GM23338 (cell line): Measurements from ENCODE around the gene GNAO1. TPM values are rescaled to one million over a fixed set of nuclear protein-coding genes. Genes with fewer than 3 reads are reported as not detected.

Experiments
- ATAC-seq: fragments of 200-7000 bp; cut with Tn5 transposase; 3 replicates; pipeline ENCODE4 v1.9.1; 2020
- DNase-seq: peaks from one replicate; pipeline ENCODE4 v3.0.0-alpha.2; 2015; ENCODE audit warnings: low spot score
- H2AFZ ChIP-seq: fragments of 200-600 bp; sonication (generic); 2 replicates; pipeline ENCODE4 v1.8.0; 2016; ENCODE audit warnings: antibody characterized with exemption, mild to moderate bottlenecking, moderate library complexity
- H3F3A ChIP-seq: fragments of 200-600 bp; sonication (generic); replicated peaks from 2 replicates; pipeline ENCODE4 v1.8.0; 2017; ENCODE audit warnings: antibody characterized with exemption, mixed run types, low read depth
- H3K27ac ChIP-seq: fragments of 200-600 bp; sonication (generic); 2 replicates; pipeline ENCODE4 v1.6.1; 2016; ENCODE audit warnings: low read depth
- H3K27me3 ChIP-seq: fragments of 200-600 bp; sonication (generic); 2 replicates; pipeline ENCODE4 v1.8.0; 2016; ENCODE audit warnings: mild to moderate bottlenecking, mixed run types, moderate library complexity; ENCODE audit not compliant: insufficient read depth
- H3K36me3 ChIP-seq: fragments of 200-600 bp; sonication (generic); 2 replicates; pipeline ENCODE4 v1.8.0; 2016; ENCODE audit warnings: mild to moderate bottlenecking; ENCODE audit not compliant: insufficient read depth
- H3K4me1 ChIP-seq: fragments of 200-600 bp; sonication (generic); 2 replicates; pipeline ENCODE4 v1.8.0; 2016; ENCODE audit warnings: mild to moderate bottlenecking, moderate library complexity; ENCODE audit not compliant: insufficient read depth
- H3K4me2 ChIP-seq: fragments of 200-600 bp; sonication (generic); 2 replicates; pipeline ENCODE4 v1.7.1; 2017; ENCODE audit warnings: mixed run types
- H3K4me3 ChIP-seq: fragments of 200-600 bp; sonication (generic); 2 replicates; pipeline ENCODE4 v1.6.1; 2016; ENCODE audit warnings: mixed run types
- H3K79me2 ChIP-seq: fragments of 200-600 bp; sonication (generic); replicated peaks from 2 replicates; pipeline ENCODE4 v1.8.0; 2017; ENCODE audit warnings: mild to moderate bottlenecking; ENCODE audit not compliant: insufficient read depth
- H3K9me2 ChIP-seq: fragments of 200-600 bp; sonication (generic); 2 replicates; pipeline ENCODE4 v1.8.0; 2017; ENCODE audit not compliant: insufficient read depth
- H4K20me1 ChIP-seq: fragments of 200-600 bp; sonication (generic); replicated peaks from 2 replicates; pipeline ENCODE4 v1.8.0; 2017; ENCODE audit warnings: mild to moderate bottlenecking; ENCODE audit not compliant: insufficient read depth
- H3K27ac Mint-ChIP-seq: 2 replicates; pipeline ENCODE4 v1.8.0; 2020; ENCODE audit warnings: inconsistent platforms, mild to moderate bottlenecking, moderate library complexity, mixed read lengths
- H3K27me3 Mint-ChIP-seq: 3 replicates; pipeline ENCODE4 v1.8.0; 2022; ENCODE audit warnings: low read depth, mild to moderate bottlenecking, moderate library complexity, mixed read lengths, inconsistent platforms; ENCODE audit not compliant: insufficient read depth, poor library complexity
- H3K36me3 Mint-ChIP-seq: 3 replicates; pipeline ENCODE4 v1.8.0; 2021; ENCODE audit warnings: low read depth, mild to moderate bottlenecking, inconsistent platforms, moderate library complexity, mixed read lengths
- H3K4me1 Mint-ChIP-seq: 3 replicates; pipeline ENCODE4 v1.8.0; 2020; ENCODE audit warnings: mild to moderate bottlenecking, inconsistent platforms, mixed read lengths
- H3K4me3 Mint-ChIP-seq: 3 replicates; pipeline ENCODE4 v1.8.0; 2021; ENCODE audit warnings: moderate library complexity, mild to moderate bottlenecking, inconsistent platforms, mixed read lengths
- H3K9me3 Mint-ChIP-seq: 3 replicates; pipeline ENCODE4 v1.8.0; 2020; ENCODE audit warnings: moderate library complexity, mild to moderate bottlenecking, inconsistent platforms, mixed read lengths
- CREB1 ChIP-seq: fragments of 250-450 bp; sonication (Bioruptor Pico); IDR thresholded peaks from 2 replicates; pipeline ENCODE4 v1.5.0; 2020; ENCODE audit warnings: low read depth, mild to moderate bottlenecking, moderate library complexity
- ETS1 ChIP-seq: IDR thresholded peaks from 2 replicates; pipeline ENCODE4 v1.6.1; 2016; ENCODE audit warnings: antibody characterized with exemption
- EZH2 ChIP-seq: fragments of 200-600 bp; sonication (generic); IDR thresholded peaks from one replicate; pipeline ENCODE4 v1.8.0; 2017; ENCODE audit warnings: antibody characterized with exemption, mild to moderate bottlenecking, low read depth; ENCODE audit not compliant: unreplicated experiment
- JUNB ChIP-seq: IDR thresholded peaks from one replicate; pipeline ENCODE4 v1.6.1; 2016; ENCODE audit warnings: antibody characterized with exemption; ENCODE audit not compliant: unreplicated experiment
- POLR2AphosphoS5 ChIP-seq: IDR thresholded peaks from 2 replicates; pipeline ENCODE4 v1.6.1; 2016; ENCODE audit warnings: antibody characterized with exemption, low read depth
- STAT1 ChIP-seq: IDR thresholded peaks from one replicate; pipeline ENCODE4 v1.6.1; 2016; ENCODE audit warnings: antibody characterized with exemption; ENCODE audit not compliant: unreplicated experiment
- ZNF114 ChIP-seq: fragments of 250-450 bp; sonication (Bioruptor Pico); IDR thresholded peaks from 2 replicates; pipeline ENCODE4 v1.5.0; 2020; ENCODE audit warnings: mild to moderate bottlenecking, moderate library complexity
- ZNF331 ChIP-seq: fragments of 250-450 bp; sonication (Bioruptor Pico); IDR thresholded peaks from 2 replicates; pipeline ENCODE4 v1.5.0; 2020; ENCODE audit warnings: low read depth, mild to moderate bottlenecking, moderate library complexity
- polyA plus RNA-seq: library from polyadenylated mRNA; unstranded; fragments of >200 nt; fragmentation: Nextera tagmentation; extraction: Ambion mirVana; gene quantifications from 2 replicates; pipeline ENCODE4 v1.2.1, GENCODE V29; 2016
- total RNA-seq: library from RNA; depleted of rRNA; stranded (reverse); fragments of >200 nt; shearing (Covaris generic); gene quantifications from 2 replicates; pipeline ENCODE4 v1.2.3, GENCODE V29; 2014
- TF ChIP-seq, protein P1 (sequence below): fragments of 250-450 bp; sonication (Bioruptor Pico); IDR thresholded peaks from 2 replicates; pipeline ENCODE4 v1.5.0; 2020; ENCODE audit warnings: mild to moderate bottlenecking, moderate library complexity
- TF ChIP-seq, protein P2 (sequence below): IDR thresholded peaks from one replicate; pipeline ENCODE4 v1.6.1; 2018; ENCODE audit warnings: antibody characterized with exemption; ENCODE audit not compliant: unreplicated experiment
- TF ChIP-seq, protein P3 (sequence below), 2 experiments: fragments of 200-600 bp in 1 of 2; sonication (generic) in 1 of 2; conservative IDR thresholded peaks; 2 replicates each; pipeline versions ENCODE4 v1.5.1 to v1.6.1; 2016 to 2017; ENCODE audit warnings: antibody characterized with exemption in 2 of 2, low read depth in 2 of 2, mild to moderate bottlenecking in 2 of 2, moderate library complexity in 1 of 2

GNAO1 gene
- total and polyA plus RNA-seq, 2 experiments from 2014 or later, result 6.5 to 24.8 TPM

- Mint-ChIP-seq H3K4me1 (peaks cover 20% of the 10 kb centered on the region), H3K4me3 (no peak overlapping the region), H3K9me3 (no peaks in the 10 kb centered on the region), H3K27ac (no peak overlapping the region), H3K36me3 (no peaks in the 10 kb centered on the region; the same call in 2 of the 3 replicates), H3K27me3 (peaks cover 2% of the 10 kb centered on the region)
- Histone ChIP-seq H3K4me2 (no peak overlapping the region), H3F3A (no peaks in the 10 kb centered on the region), H3K79me2 (no peaks in the 10 kb centered on the region), H3K36me3 (no peaks in the 10 kb centered on the region), H3K4me3 (no peak overlapping the region), H4K20me1 (0 out of 2 replicates have a peak, but pooled peaks cover 5% of the 10 kb centered on the region), H3K9me2 (no peaks in the 10 kb centered on the region), H3K27me3 (no peaks in the 10 kb centered on the region), H2AFZ (no peak overlapping the region), H3K4me1 (peaks cover 9% of the 10 kb centered on the region), H3K27ac (no peak overlapping the region)
- DNase-seq (no peak), ATAC-seq (no peak)
- no peak for TF ChIP-seq POLR2AphosphoS5
- no peak for TF ChIP-seq CREB1 (CRISPR knock-in tag)
- TF ChIP-seq STAT1, result no peak
- TF ChIP-seq, protein P1, sequence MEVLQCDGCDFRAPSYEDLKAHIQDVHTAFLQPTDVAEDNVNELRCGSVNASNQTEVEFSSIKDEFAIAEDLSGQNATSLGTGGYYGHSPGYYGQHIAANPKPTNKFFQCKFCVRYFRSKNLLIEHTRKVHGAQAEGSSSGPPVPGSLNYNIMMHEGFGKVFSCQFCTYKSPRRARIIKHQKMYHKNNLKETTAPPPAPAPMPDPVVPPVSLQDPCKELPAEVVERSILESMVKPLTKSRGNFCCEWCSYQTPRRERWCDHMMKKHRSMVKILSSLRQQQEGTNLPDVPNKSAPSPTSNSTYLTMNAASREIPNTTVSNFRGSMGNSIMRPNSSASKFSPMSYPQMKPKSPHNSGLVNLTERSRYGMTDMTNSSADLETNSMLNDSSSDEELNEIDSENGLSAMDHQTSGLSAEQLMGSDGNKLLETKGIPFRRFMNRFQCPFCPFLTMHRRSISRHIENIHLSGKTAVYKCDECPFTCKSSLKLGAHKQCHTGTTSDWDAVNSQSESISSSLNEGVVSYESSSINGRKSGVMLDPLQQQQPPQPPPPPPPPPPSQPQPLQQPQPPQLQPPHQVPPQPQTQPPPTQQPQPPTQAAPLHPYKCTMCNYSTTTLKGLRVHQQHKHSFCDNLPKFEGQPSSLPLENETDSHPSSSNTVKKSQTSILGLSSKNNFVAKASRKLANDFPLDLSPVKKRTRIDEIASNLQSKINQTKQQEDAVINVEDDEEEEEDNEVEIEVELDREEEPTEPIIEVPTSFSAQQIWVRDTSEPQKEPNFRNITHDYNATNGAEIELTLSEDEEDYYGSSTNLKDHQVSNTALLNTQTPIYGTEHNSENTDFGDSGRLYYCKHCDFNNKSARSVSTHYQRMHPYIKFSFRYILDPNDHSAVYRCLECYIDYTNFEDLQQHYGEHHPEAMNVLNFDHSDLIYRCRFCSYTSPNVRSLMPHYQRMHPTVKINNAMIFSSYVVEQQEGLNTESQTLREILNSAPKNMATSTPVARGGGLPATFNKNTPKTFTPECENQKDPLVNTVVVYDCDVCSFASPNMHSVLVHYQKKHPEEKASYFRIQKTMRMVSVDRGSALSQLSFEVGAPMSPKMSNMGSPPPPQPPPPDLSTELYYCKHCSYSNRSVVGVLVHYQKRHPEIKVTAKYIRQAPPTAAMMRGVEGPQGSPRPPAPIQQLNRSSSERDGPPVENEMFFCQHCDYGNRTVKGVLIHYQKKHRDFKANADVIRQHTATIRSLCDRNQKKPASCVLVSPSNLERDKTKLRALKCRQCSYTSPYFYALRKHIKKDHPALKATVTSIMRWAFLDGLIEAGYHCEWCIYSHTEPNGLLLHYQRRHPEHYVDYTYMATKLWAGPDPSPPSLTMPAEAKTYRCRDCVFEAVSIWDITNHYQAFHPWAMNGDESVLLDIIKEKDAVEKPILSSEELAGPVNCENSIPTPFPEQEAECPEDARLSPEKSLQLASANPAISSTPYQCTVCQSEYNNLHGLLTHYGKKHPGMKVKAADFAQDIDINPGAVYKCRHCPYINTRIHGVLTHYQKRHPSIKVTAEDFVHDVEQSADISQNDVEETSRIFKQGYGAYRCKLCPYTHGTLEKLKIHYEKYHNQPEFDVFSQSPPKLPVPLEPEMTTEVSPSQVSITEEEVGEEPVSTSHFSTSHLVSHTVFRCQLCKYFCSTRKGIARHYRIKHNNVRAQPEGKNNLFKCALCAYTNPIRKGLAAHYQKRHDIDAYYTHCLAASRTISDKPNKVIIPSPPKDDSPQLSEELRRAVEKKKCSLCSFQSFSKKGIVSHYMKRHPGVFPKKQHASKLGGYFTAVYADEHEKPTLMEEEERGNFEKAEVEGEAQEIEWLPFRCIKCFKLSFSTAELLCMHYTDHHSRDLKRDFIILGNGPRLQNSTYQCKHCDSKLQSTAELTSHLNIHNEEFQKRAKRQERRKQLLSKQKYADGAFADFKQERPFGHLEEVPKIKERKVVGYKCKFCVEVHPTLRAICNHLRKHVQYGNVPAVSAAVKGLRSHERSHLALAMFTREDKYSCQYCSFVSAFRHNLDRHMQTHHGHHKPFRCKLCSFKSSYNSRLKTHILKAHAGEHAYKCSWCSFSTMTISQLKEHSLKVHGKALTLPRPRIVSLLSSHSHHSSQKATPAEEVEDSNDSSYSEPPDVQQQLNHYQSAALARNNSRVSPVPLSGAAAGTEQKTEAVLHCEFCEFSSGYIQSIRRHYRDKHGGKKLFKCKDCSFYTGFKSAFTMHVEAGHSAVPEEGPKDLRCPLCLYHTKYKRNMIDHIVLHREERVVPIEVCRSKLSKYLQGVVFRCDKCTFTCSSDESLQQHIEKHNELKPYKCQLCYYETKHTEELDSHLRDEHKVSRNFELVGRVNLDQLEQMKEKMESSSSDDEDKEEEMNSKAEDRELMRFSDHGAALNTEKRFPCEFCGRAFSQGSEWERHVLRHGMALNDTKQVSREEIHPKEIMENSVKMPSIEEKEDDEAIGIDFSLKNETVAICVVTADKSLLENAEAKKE (CRISPR knock-in tag), result no peak
- TF ChIP-seq EZH2, result no peak
- TF ChIP-seq ETS1, result no peak
- no peak for TF ChIP-seq JUNB
- TF ChIP-seq ZNF114 (CRISPR knock-in tag), result no peak
- no peak for TF ChIP-seq ZNF331 (CRISPR knock-in tag)
- TF ChIP-seq, protein P2, sequence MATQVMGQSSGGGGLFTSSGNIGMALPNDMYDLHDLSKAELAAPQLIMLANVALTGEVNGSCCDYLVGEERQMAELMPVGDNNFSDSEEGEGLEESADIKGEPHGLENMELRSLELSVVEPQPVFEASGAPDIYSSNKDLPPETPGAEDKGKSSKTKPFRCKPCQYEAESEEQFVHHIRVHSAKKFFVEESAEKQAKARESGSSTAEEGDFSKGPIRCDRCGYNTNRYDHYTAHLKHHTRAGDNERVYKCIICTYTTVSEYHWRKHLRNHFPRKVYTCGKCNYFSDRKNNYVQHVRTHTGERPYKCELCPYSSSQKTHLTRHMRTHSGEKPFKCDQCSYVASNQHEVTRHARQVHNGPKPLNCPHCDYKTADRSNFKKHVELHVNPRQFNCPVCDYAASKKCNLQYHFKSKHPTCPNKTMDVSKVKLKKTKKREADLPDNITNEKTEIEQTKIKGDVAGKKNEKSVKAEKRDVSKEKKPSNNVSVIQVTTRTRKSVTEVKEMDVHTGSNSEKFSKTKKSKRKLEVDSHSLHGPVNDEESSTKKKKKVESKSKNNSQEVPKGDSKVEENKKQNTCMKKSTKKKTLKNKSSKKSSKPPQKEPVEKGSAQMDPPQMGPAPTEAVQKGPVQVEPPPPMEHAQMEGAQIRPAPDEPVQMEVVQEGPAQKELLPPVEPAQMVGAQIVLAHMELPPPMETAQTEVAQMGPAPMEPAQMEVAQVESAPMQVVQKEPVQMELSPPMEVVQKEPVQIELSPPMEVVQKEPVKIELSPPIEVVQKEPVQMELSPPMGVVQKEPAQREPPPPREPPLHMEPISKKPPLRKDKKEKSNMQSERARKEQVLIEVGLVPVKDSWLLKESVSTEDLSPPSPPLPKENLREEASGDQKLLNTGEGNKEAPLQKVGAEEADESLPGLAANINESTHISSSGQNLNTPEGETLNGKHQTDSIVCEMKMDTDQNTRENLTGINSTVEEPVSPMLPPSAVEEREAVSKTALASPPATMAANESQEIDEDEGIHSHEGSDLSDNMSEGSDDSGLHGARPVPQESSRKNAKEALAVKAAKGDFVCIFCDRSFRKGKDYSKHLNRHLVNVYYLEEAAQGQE, result no peak
- TF ChIP-seq, protein P3, sequence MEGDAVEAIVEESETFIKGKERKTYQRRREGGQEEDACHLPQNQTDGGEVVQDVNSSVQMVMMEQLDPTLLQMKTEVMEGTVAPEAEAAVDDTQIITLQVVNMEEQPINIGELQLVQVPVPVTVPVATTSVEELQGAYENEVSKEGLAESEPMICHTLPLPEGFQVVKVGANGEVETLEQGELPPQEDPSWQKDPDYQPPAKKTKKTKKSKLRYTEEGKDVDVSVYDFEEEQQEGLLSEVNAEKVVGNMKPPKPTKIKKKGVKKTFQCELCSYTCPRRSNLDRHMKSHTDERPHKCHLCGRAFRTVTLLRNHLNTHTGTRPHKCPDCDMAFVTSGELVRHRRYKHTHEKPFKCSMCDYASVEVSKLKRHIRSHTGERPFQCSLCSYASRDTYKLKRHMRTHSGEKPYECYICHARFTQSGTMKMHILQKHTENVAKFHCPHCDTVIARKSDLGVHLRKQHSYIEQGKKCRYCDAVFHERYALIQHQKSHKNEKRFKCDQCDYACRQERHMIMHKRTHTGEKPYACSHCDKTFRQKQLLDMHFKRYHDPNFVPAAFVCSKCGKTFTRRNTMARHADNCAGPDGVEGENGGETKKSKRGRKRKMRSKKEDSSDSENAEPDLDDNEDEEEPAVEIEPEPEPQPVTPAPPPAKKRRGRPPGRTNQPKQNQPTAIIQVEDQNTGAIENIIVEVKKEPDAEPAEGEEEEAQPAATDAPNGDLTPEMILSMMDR (conservative IDR thresholded peaks at IDR 0.05; ENCODE audit: low read depth in 2 of 2), result no peak
Observed at GRCh38 chr16:56300891-56301850, 109.9 kb downstream of the GNAO1 start.
